Activated CD4-positive, alpha-beta T cell treated with anti-CD3 and anti-CD28 coated beads, Interleukin-2, amount 10 ng/mL, durations not matched to agents 7 days and 5 days (primary cell): ENCODE measurements around the gene ISOC2. TPM values are rescaled to one million over a fixed set of nuclear protein-coding genes. Genes with fewer than 3 reads are reported as not detected.
A peak's percentile ranks its signal among the peaks of the same experiment; 100 is the strongest.

Source experiments
- CTCF ChIA-PET: fragments of 350-600 bp; sonication (Branson Sonifier 250); formaldehyde crosslinking; loops from one replicate; lab custom pipeline; 2021; ENCODE audit warnings: antibody characterized with exemption; lab: Charles Lee
- POLR2A ChIA-PET: fragments of 350-600 bp; sonication (Branson Sonifier 250); formaldehyde crosslinking; loops from one replicate; lab custom pipeline; 2021; ENCODE audit warnings: antibody characterized with exemption; lab: Charles Lee
- DNase-seq: peaks from one replicate; pipeline ENCODE4 v3.0.0-alpha.2; 2020
- H3K27ac Mint-ChIP-seq: one replicate; pipeline ENCODE4 v1.8.0; 2021; ENCODE audit warnings: mild to moderate bottlenecking, moderate library complexity, mixed read lengths
- H3K27me3 Mint-ChIP-seq: one replicate; pipeline ENCODE4 v1.8.0; 2021; ENCODE audit warnings: mixed read lengths
- H3K36me3 Mint-ChIP-seq: one replicate; pipeline ENCODE4 v1.8.0; 2021; ENCODE audit warnings: low read depth, mixed read lengths
- H3K4me1 Mint-ChIP-seq: one replicate; pipeline ENCODE4 v1.8.0; 2021; ENCODE audit warnings: mixed read lengths
- H3K4me3 Mint-ChIP-seq: one replicate; pipeline ENCODE4 v1.8.0; 2021; ENCODE audit warnings: mild to moderate bottlenecking, moderate library complexity, mixed read lengths
- H3K9me3 Mint-ChIP-seq: one replicate; pipeline ENCODE4 v1.8.0; 2021; ENCODE audit warnings: mixed read lengths
- total RNA-seq, 2 experiments: library from RNA; stranded (reverse); gene quantifications; one replicate each; pipeline ENCODE4 v1.2.3, GENCODE V29; 2021

The ISOC2 gene
- total RNA-seq, 2 experiments from 2014 or later, result 18.9 to 20.7 TPM

- POLR2A ChIA-PET, result no interaction called here
Measured at GRCh38 chr19:55447421-55448174, 13.8 kb downstream of the ISOC2 start.

GRCh38 chr19:55446060-55446459, 15.4 kb downstream of the ISOC2 start:
- ChIA-PET CTCF (interaction anchor here (0.5 kb wide), 1 partner anchor 571 kb away, joined by 4 read pairs; no protein-coding TSS in a partner anchor), POLR2A (interaction anchor here (0.5 kb wide), 1 partner anchor 107 kb away, joined by 3 read pairs; no protein-coding TSS in a partner anchor)
- H3K4me1 Mint-ChIP-seq, result peaks cover 11% of the 10 kb centered on the region

More at GRCh38 chr19:55447421-55448174, 13.8 kb downstream of the ISOC2 start:
- peaks cover 46% of the 10 kb centered on the region for H3K27me3 Mint-ChIP-seq
- no peak for DNase-seq
- H3K9me3 Mint-ChIP-seq, result no peaks in the 10 kb centered on the region
- H3K4me1 Mint-ChIP-seq, result peaks cover 2% of the 10 kb centered on the region
- no peaks in the 10 kb centered on the region for H3K36me3 Mint-ChIP-seq
- H3K4me3 Mint-ChIP-seq, result no peak overlapping the region
- H3K27ac Mint-ChIP-seq, result no peak overlapping the region
- CTCF ChIA-PET, result no interaction called here

GRCh38 chr19:55444646-55445045, 16.8 kb downstream of the ISOC2 start:
- CTCF ChIA-PET, result no interaction called here
- no peak overlapping the region for H3K4me3 Mint-ChIP-seq

More at GRCh38 chr19:55446060-55446459, 15.4 kb downstream of the ISOC2 start:
- no peak overlapping the region for H3K27ac Mint-ChIP-seq
- DNase-seq, result no peak
- H3K9me3 Mint-ChIP-seq, result no peaks in the 10 kb centered on the region
- H3K36me3 Mint-ChIP-seq, result no peaks in the 10 kb centered on the region
- H3K4me3 Mint-ChIP-seq, result no peak overlapping the region
- H3K27me3 Mint-ChIP-seq, result peaks cover 49% of the 10 kb centered on the region

GRCh38 chr19:55443824-55444480, 17.5 kb downstream of the ISOC2 start:
- ChIA-PET POLR2A (interaction anchor here (0.6 kb wide), 2 partner anchors 125 to 1235 kb away, joined by 4 to 5 read pairs; no protein-coding TSS in a partner anchor), CTCF (no interaction called here)
- Mint-ChIP-seq H3K4me3 (no peak overlapping the region), H3K27me3 (peaks cover 55% of the 10 kb centered on the region), H3K9me3 (no peaks in the 10 kb centered on the region), H3K36me3 (no peaks in the 10 kb centered on the region), H3K27ac (no peak overlapping the region), H3K4me1 (peaks cover 15% of the 10 kb centered on the region)
- no peak for DNase-seq

More at GRCh38 chr19:55444646-55445045, 16.8 kb downstream of the ISOC2 start:
- Mint-ChIP-seq H3K9me3 (no peaks in the 10 kb centered on the region), H3K4me1 (peaks cover 15% of the 10 kb centered on the region), H3K27me3 (peaks cover 48% of the 10 kb centered on the region), H3K27ac (peak overlapping the region; percentile 60), H3K36me3 (no peaks in the 10 kb centered on the region)
- DNase-seq, result no peak
- POLR2A ChIA-PET, result interaction anchor here (0.6 kb wide), 2 partner anchors 124 to 1236 kb away, joined by 4 to 5 read pairs; no protein-coding TSS in a partner anchor

- no peak within 1 kb of the TSS for H3K4me3 Mint-ChIP-seq
- no peaks in the 10 kb centered on the region for H3K9me3 Mint-ChIP-seq
- DNase-seq, result no peak
- H3K27me3 Mint-ChIP-seq, result peaks cover 59% of the 10 kb centered on the region
- ChIA-PET CTCF (no interaction called here), POLR2A (no interaction called here)
- H3K4me1 Mint-ChIP-seq, result peaks cover 15% of the 10 kb centered on the region
- no peaks in the 10 kb centered on the region for H3K36me3 Mint-ChIP-seq
- H3K27ac Mint-ChIP-seq, result no peak within 1 kb of the TSS
Measured at GRCh38 chr19:55443045-55443823, 18.2 kb downstream of the ISOC2 start, which contains the start of gene SHISA7. SHISA7 (minus strand) TSS chr19:55443300; CDS start chr19:55442863, 437 bp downstream.

GRCh38 chr19:55442372-55442961, 19.0 kb downstream of the ISOC2 start:
- no peaks in the 10 kb centered on the region for H3K9me3 Mint-ChIP-seq
- H3K27ac Mint-ChIP-seq, result no peak overlapping the region
- H3K4me1 Mint-ChIP-seq, result peaks cover 15% of the 10 kb centered on the region
- peaks cover 61% of the 10 kb centered on the region for H3K27me3 Mint-ChIP-seq
- ChIA-PET CTCF (interaction anchor here (0.6 kb wide), 1 partner anchor 353 kb away, joined by 3 read pairs; no protein-coding TSS in a partner anchor), POLR2A (no interaction called here)
- H3K36me3 Mint-ChIP-seq, result no peaks in the 10 kb centered on the region
- DNase-seq, result no peak
- H3K4me3 Mint-ChIP-seq, result no peak overlapping the region

- no peak for DNase-seq
- H3K4me1 Mint-ChIP-seq, result peaks cover 15% of the 10 kb centered on the region
- ChIA-PET CTCF (interaction anchor here (0.6 to 0.7 kb wide), 2 partner anchors 12 to 352 kb away, joined by 3 read pairs; no protein-coding TSS in a partner anchor), POLR2A (no interaction called here)
- no peak overlapping the region for H3K27ac Mint-ChIP-seq
- no peaks in the 10 kb centered on the region for H3K9me3 Mint-ChIP-seq
- H3K36me3 Mint-ChIP-seq, result no peaks in the 10 kb centered on the region
- no peak overlapping the region for H3K4me3 Mint-ChIP-seq
- H3K27me3 Mint-ChIP-seq, result peaks cover 67% of the 10 kb centered on the region
Measured at GRCh38 chr19:55441692-55442321, 19.6 kb downstream of the ISOC2 start.

GRCh38 chr19:55441319-55441691, 20.1 kb downstream of the ISOC2 start:
- Mint-ChIP-seq H3K36me3 (no peaks in the 10 kb centered on the region), H3K27me3 (peaks cover 71% of the 10 kb centered on the region), H3K4me1 (peaks cover 15% of the 10 kb centered on the region), H3K9me3 (no peaks in the 10 kb centered on the region), H3K4me3 (no peak overlapping the region), H3K27ac (no peak overlapping the region)
- POLR2A ChIA-PET, result no interaction called here
- CTCF ChIA-PET, result interaction anchor here (0.7 kb wide), 1 partner anchor 12 kb away, joined by 3 read pairs; no protein-coding TSS in a partner anchor
- no peak for DNase-seq

- POLR2A ChIA-PET, result no interaction called here
Measured at GRCh38 chr19:55440411-55441105, 20.9 kb downstream of the ISOC2 start.

GRCh38 chr19:55439052-55439451, 22.4 kb downstream of the ISOC2 start:
- peaks cover 15% of the 10 kb centered on the region for H3K4me1 Mint-ChIP-seq

More at GRCh38 chr19:55440411-55441105, 20.9 kb downstream of the ISOC2 start:
- no peaks in the 10 kb centered on the region for H3K36me3 Mint-ChIP-seq
- peaks cover 15% of the 10 kb centered on the region for H3K4me1 Mint-ChIP-seq
- H3K4me3 Mint-ChIP-seq, result no peak overlapping the region
- no peak overlapping the region for H3K27ac Mint-ChIP-seq
- CTCF ChIA-PET, result no interaction called here
- H3K9me3 Mint-ChIP-seq, result no peaks in the 10 kb centered on the region
- DNase-seq, result no peak
- peaks cover 70% of the 10 kb centered on the region for H3K27me3 Mint-ChIP-seq

GRCh38 chr19:55437410-55437809, 24.0 kb downstream of the ISOC2 start:
- no peak for DNase-seq

More at GRCh38 chr19:55439052-55439451, 22.4 kb downstream of the ISOC2 start:
- H3K36me3 Mint-ChIP-seq, result no peaks in the 10 kb centered on the region
- H3K27ac Mint-ChIP-seq, result no peak overlapping the region
- no peaks in the 10 kb centered on the region for H3K9me3 Mint-ChIP-seq
- peaks cover 60% of the 10 kb centered on the region for H3K27me3 Mint-ChIP-seq
- POLR2A ChIA-PET, result no interaction called here
- DNase-seq, result no peak
- CTCF ChIA-PET, result no interaction called here
- H3K4me3 Mint-ChIP-seq, result no peak overlapping the region

More at GRCh38 chr19:55437410-55437809, 24.0 kb downstream of the ISOC2 start:
- POLR2A ChIA-PET, result interaction anchor here (0.6 kb wide), 1 partner anchor 182 kb away, joined by 3 read pairs; no protein-coding TSS in a partner anchor
- no peaks in the 10 kb centered on the region for H3K9me3 Mint-ChIP-seq
- no peak overlapping the region for H3K4me3 Mint-ChIP-seq
- peaks cover 50% of the 10 kb centered on the region for H3K27me3 Mint-ChIP-seq
- H3K36me3 Mint-ChIP-seq, result no peaks in the 10 kb centered on the region
- CTCF ChIA-PET, result interaction anchor here (0.6 kb wide), 1 partner anchor 58 kb away, joined by 3 read pairs; no protein-coding TSS in a partner anchor
- H3K4me1 Mint-ChIP-seq, result peaks cover 15% of the 10 kb centered on the region
- no peak overlapping the region for H3K27ac Mint-ChIP-seq
